Sigmoid colon (tissue), 7 donors: ENCODE results near the gene FUCA1. TPM values are rescaled to one million over a fixed set of nuclear protein-coding genes. Genes with fewer than 3 reads are reported as not detected.
"Not testable (repeated sequence)": the region's sequence is repeated elsewhere in the genome, so short reads cannot be mapped to it uniquely, and the experiment has no call there.

Source experiments
- DNase-seq: peaks from one replicate; pipeline ENCODE4 v3.0.0-alpha.2; 2019
- H3K27ac ChIP-seq, 4 donors: fragments of 200-600 bp; sonication (generic); one replicate each; pipeline ENCODE4 v1.5.1; 2016 to 2019; ENCODE audit warnings: mild to moderate bottlenecking in 1 of 4
- H3K27me3 ChIP-seq, 3 donors: fragments of 200-600 bp; sonication (generic); one replicate each; pipeline ENCODE4 v1.5.1; 2019; ENCODE audit warnings: mild to moderate bottlenecking in 1 of 3
- H3K36me3 ChIP-seq, 4 donors: fragments of 200-600 bp; sonication (generic); one replicate each; pipeline ENCODE4 v1.5.1; 2016 to 2019
- H3K4me1 ChIP-seq, 4 donors: fragments of 200-600 bp; sonication (generic); one replicate each; pipeline ENCODE4 v1.5.1; 2017 to 2019
- H3K4me3 ChIP-seq, 4 donors: fragments of 200-600 bp; sonication (generic); one replicate each; pipeline ENCODE4 v1.5.1; 2017 to 2019; ENCODE audit warnings: mild to moderate bottlenecking in 2 of 4, moderate library complexity in 1 of 4
- H3K9me3 ChIP-seq, 4 donors: fragments of 200-600 bp in 3 of 4; sonication (generic) in 3 of 4; one replicate each; pipeline versions ENCODE4 v1.5.1 to v1.6.1; 2013 to 2019
- CTCF ChIP-seq, 4 experiments: fragments of 450-650 bp in 3 of 4; fragments of 200-600 bp in 1 of 4; IDR thresholded peaks; one replicate each; pipeline ENCODE4 v1.5.1; 2016 to 2019; ENCODE audit warnings: antibody characterized with exemption in 4 of 4, mild to moderate bottlenecking in 3 of 4, moderate library complexity in 2 of 4
- EP300 ChIP-seq, 4 donors: sonication (generic); formaldehyde crosslinking; IDR thresholded peaks; one replicate each; pipeline ENCODE4 v1.6.1; 2017; ENCODE audit warnings: antibody characterized with exemption in 4 of 4
- POLR2A ChIP-seq, 2 donors: fragments of 450-650 bp; IDR thresholded peaks; one replicate each; pipeline ENCODE4 v1.6.1; 2016; ENCODE audit warnings: antibody characterized with exemption in 2 of 2, mild to moderate bottlenecking in 2 of 2, moderate library complexity in 2 of 2
- POLR2AphosphoS5 ChIP-seq, 4 donors: sonication (generic); formaldehyde crosslinking; IDR thresholded peaks; one replicate each; pipeline ENCODE4 v1.6.1; 2017; ENCODE audit warnings: antibody characterized with exemption in 4 of 4
- WGBS, 2 donors: extraction: QIAGEN DNeasy Blood & Tissue Kit; methylation state at CpG; one replicate each; pipeline ENCODE4 v1.1.7; 2013; 5-methylcytosine and 5-hydroxymethylcytosine counted together
- intact Hi-C: fragments of 100-400 bp; cut with DNase I; formaldehyde crosslinking; loops from one replicate; pipeline ENCODE4 v1.15.1; 2023
- polyA plus RNA-seq, 3 donors: library from polyadenylated mRNA; stranded (reverse); fragments of 200-250 nt; gene quantifications; one replicate each; pipeline ENCODE4 v1.2.3, GENCODE V29; 2013
- total RNA-seq, 4 donors: library from RNA; depleted of rRNA; stranded (reverse); fragments of >200 nt; gene quantifications; one replicate each; pipeline ENCODE4 v1.1.0, GENCODE V29; 2016
- donor health status: healthy with polysubstance abuse.
- donor health status: Bipolar disorder and iron deficiency.
- donor health status: healthy.

Gene FUCA1
- total and polyA plus RNA-seq, 7 donors: 14.1 to 260 (median 28.9) TPM

DNA sequence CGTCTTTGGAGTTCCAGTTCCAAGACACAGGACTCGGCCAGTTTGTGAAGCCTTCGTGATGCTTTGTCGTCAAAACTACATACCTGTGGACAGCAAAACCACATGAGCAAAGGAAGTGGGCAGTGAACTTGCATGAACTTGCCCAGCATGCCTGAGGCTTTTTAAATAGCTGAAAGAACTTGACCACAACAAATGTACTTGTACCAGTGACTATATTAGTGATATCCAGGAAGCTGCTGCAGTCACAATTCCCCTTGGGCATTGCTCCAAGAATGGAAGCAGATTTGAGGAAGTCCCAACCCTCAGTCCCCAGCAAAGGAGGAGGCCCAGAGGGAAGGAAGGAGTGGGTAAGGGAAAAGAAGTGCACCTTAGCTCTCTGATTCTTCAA is 2.6 kb downstream of the FUCA1 start:
- no peak overlapping the region for H3K27ac ChIP-seq
- H3K4me3 ChIP-seq: no peak overlapping the region
- TF ChIP-seq POLR2AphosphoS5 (IDR thresholded peaks at IDR 0.05): no peak
- TF ChIP-seq POLR2A (IDR thresholded peaks at IDR 0.05): no peak
- no peak for TF ChIP-seq EP300 (IDR thresholded peaks at IDR 0.05)
- TF ChIP-seq CTCF (IDR thresholded peaks at IDR 0.05): no peak
- peaks cover 0 to 40% (median 12%) of the 10 kb centered on the region in 4 donors for H3K36me3 ChIP-seq
- intact Hi-C loops: loop anchor here (5.0 to 10.0 kb wide), 3 partner anchors 61 to 162 kb away; partner anchors contain the start of genes GALE and PITHD1
- H3K4me1 ChIP-seq: peaks cover 0 to 23% (median 14%) of the 10 kb centered on the region in 4 donors
- WGBS, 2 donors: 70 to 89% methylated on average over 4 of the region's 4 CpGs
- H3K27me3 ChIP-seq: no peaks in the 10 kb centered on the region
- DNase-seq: no peak
- H3K9me3 ChIP-seq: no peaks in the 10 kb centered on the region

DNA sequence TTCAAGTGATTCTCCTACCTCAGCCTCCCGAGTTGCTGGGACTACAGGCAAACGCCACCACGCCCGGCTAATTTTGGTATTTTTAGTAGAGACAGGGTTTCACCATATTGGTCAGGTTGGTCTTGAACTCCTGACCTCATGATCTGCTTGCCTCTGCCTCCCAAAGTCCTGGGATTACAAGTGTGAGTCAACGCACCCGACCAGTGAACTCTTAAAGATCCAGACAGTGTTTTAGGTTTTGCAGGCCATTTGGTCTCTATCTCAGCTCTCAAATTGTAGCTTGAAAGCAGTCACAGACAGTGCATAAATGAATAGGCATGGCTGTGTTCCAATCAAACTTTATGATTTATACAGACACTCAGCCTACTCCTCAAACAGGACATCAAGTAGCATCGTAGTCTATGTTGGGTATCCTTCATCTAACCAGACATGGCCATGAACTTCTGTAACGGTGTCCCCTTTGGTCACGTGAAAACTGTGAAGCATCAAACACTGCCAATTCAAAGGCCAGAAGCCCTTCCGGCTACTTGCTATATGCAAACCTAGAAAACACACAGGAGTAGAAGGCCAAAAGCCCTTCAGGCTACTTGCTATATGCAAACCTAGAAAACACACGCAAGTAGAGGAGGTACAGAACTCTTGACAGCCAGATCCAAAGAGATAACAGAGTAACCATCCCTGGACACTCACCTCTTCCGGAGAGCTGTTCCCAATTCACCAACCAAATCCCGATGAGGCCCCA is 3.1 kb downstream of the FUCA1 start:
- Histone ChIP-seq H3K9me3 (no peaks in the 10 kb centered on the region), H3K36me3 (peaks cover 0 to 44% (median 12%) of the 10 kb centered on the region in 4 donors), H3K4me1 (peaks cover 0 to 23% (median 14%) of the 10 kb centered on the region in 4 donors), H3K27me3 (no peaks in the 10 kb centered on the region), H3K4me3 (no peak overlapping the region), H3K27ac (no peak overlapping the region)
- 93 to 96% methylated on average over 13 of the region's 13 CpGs for WGBS, 2 donors
- intact Hi-C loops: loop anchor here (5.0 to 10.0 kb wide), 3 partner anchors 60 to 162 kb away; partner anchors contain the start of genes GALE and PITHD1
- no peak for TF ChIP-seq POLR2A (IDR thresholded peaks at IDR 0.05)
- TF ChIP-seq CTCF (IDR thresholded peaks at IDR 0.05): no peak
- TF ChIP-seq POLR2AphosphoS5 (IDR thresholded peaks at IDR 0.05): no peak
- TF ChIP-seq EP300 (IDR thresholded peaks at IDR 0.05): no peak
- no peak for DNase-seq

- TF ChIP-seq POLR2AphosphoS5 (IDR thresholded peaks at IDR 0.05) (no peak), CTCF (IDR thresholded peaks at IDR 0.05) (no peak), POLR2A (IDR thresholded peaks at IDR 0.05) (no peak), EP300 (IDR thresholded peaks at IDR 0.05) (no peak)
- 84 to 91% methylated on average over 3 of the region's 3 CpGs for WGBS, 2 donors
- no peaks in the 10 kb centered on the region for H3K9me3 ChIP-seq
- peaks cover 0 to 15% (median 7%) of the 10 kb centered on the region in 4 donors for H3K4me1 ChIP-seq
- H3K36me3 ChIP-seq: peaks cover 3 to 67% (median 22%) of the 10 kb centered on the region in 4 donors
- no peak overlapping the region for H3K4me3 ChIP-seq
- DNase-seq: no peak
- H3K27ac ChIP-seq: no peak overlapping the region
- no peaks in the 10 kb centered on the region for H3K27me3 ChIP-seq
- intact Hi-C loops: loop anchor here (10.0 kb wide), 2 partner anchors 58 to 88 kb away; partner anchors contain the start of genes GALE and PITHD1
These were observed 5.5 kb downstream of the FUCA1 start for GRCh38 chr1:23862640-23863039.

DNA sequence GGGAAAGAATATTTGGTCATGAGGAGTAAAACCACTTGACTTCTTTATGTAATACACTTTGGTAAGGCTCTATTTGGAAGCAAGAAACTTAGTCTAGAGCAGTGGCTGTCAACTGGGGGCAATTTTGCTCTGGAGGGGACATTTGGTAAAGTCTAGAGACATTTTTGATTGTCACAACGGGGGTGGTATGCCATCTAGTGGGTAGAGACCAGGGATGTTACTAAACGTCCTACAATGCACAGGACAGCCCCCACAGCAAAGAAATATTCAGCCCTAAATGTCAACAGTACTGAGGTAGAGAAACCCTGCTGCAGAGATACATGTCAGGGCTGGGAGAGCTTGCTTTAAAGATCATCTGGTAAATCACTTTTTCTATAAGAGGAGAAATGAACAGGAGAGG is 13.5 kb downstream of the FUCA1 start:
- no peak for DNase-seq
- peak overlapping the region in 1 of 4 donors; percentile 14 for H3K27ac ChIP-seq
- H3K27me3 ChIP-seq: no peaks in the 10 kb centered on the region
- no peak overlapping the region for H3K4me3 ChIP-seq
- H3K36me3 ChIP-seq: peaks cover 3 to 29% (median 10%) of the 10 kb centered on the region in 4 donors
- intact Hi-C loops: no loop called here
- no peak for TF ChIP-seq EP300 (IDR thresholded peaks at IDR 0.05)
- TF ChIP-seq CTCF (IDR thresholded peaks at IDR 0.05): no peak
- no peak for TF ChIP-seq POLR2A (IDR thresholded peaks at IDR 0.05)
- TF ChIP-seq POLR2AphosphoS5 (IDR thresholded peaks at IDR 0.05): no peak
- H3K9me3 ChIP-seq: no peaks in the 10 kb centered on the region
- H3K4me1 ChIP-seq: no peaks in the 10 kb centered on the region
- WGBS, 2 donors: 45% methylated on average over 2 of the region's 2 CpGs

GRCh38 chr1:23853124-23853523 is 15.0 kb downstream of the FUCA1 start:
- peaks cover 0 to 20% (median 0%) of the 10 kb centered on the region in 4 donors for H3K36me3 ChIP-seq
- 90 to 93% methylated on average over 29 to 30 of the region's 34 CpGs for WGBS, 2 donors
- H3K4me3 ChIP-seq, H3K9me3 ChIP-seq, H3K27ac ChIP-seq, H3K27me3 ChIP-seq, intact Hi-C loops, H3K4me1 ChIP-seq, DNase-seq: not testable (repeated sequence)
